NAMALWA (cell line): ENCODE results near the gene PPHLN1.
"Not testable (repeated sequence)": the region's sequence is repeated elsewhere in the genome, so short reads cannot be mapped to it uniquely, and the experiment has no call there.

Source experiments
- DNase-seq: peaks from one replicate; pipeline ENCODE4 v3.0.0-alpha.2; 2015; ENCODE audit warnings: low spot score

PPHLN1 gene

GRCh38 chr12:42323856-42324255 lies 2.1 kb upstream of the PPHLN1 start:
- no peak for DNase-seq

GRCh38 chr12:42325326-42325652 lies 678 bp upstream of the PPHLN1 start:
- DNase-seq, result no peak

GRCh38 chr12:42326541-42327226 lies 717 bp downstream of the PPHLN1 start:
- peak; percentile 38 for DNase-seq

GRCh38 chr12:42327227-42327590 lies 1.2 kb downstream of the PPHLN1 start:
- no peak for DNase-seq

GRCh38 chr12:42330097-42330496 lies 4.1 kb downstream of the PPHLN1 start:
- DNase-seq, result not testable (repeated sequence)

- peak; percentile 75 for DNase-seq
These were observed 6.6 kb downstream of the PPHLN1 start for GRCh38 chr12:42332301-42333285.

GRCh38 chr12:42336286-42336685 lies 10.3 kb downstream of the PPHLN1 start:
- no peak for DNase-seq

- DNase-seq, result no peak
These were observed 12.3 kb downstream of the PPHLN1 start for GRCh38 chr12:42338280-42338679.

- DNase-seq, result no peak
These were observed 16.1 kb downstream of the PPHLN1 start for GRCh38 chr12:42342028-42342427.

GRCh38 chr12:42343721-42344120 lies 17.8 kb downstream of the PPHLN1 start:
- DNase-seq, result no peak

- DNase-seq, result no peak
These were observed 20.5 kb downstream of the PPHLN1 start for GRCh38 chr12:42346403-42347002.

- not testable (repeated sequence) for DNase-seq
These were observed 23.4 kb downstream of the PPHLN1 start for GRCh38 chr12:42349119-42350020.

GRCh38 chr12:42350021-42350407 lies 24.0 kb downstream of the PPHLN1 start:
- not testable (repeated sequence) for DNase-seq

- DNase-seq, result no peak
These were observed 30.4 kb downstream of the PPHLN1 start for GRCh38 chr12:42356344-42356743.

- no peak for DNase-seq
These were observed 34.9 kb downstream of the PPHLN1 start for GRCh38 chr12:42360747-42361403.

GRCh38 chr12:42361909-42362646 lies 36.1 kb downstream of the PPHLN1 start:
- no peak for DNase-seq

- DNase-seq, result no peak
These were observed 36.8 kb downstream of the PPHLN1 start for GRCh38 chr12:42362647-42363260.

- no peak for DNase-seq
These were observed 38.7 kb downstream of the PPHLN1 start for GRCh38 chr12:42364692-42365091.

GRCh38 chr12:42365486-42365885 lies 39.5 kb downstream of the PPHLN1 start:
- DNase-seq, result no peak

- DNase-seq, result no peak
These were observed 44.0 kb downstream of the PPHLN1 start for GRCh38 chr12:42370013-42370412.
